GM12892 (cell line): Measurements from ENCODE around the gene CACNA2D3.

Experiments used
- POLR2A ChIP-seq: IDR thresholded peaks from 2 replicates; pipeline ENCODE4 v1.6.1; 2011; ENCODE audit warnings: low read depth, low read length, control low read depth
- POLR2AphosphoS5 ChIP-seq: IDR thresholded peaks from 2 replicates; pipeline ENCODE4 v1.6.1; 2011; ENCODE audit warnings: low read depth, low read length, control low read depth
- TAF1 ChIP-seq: IDR thresholded peaks from 2 replicates; pipeline ENCODE4 v1.6.1; 2011; ENCODE audit warnings: low read depth, mild to moderate bottlenecking, control low read depth, low read length, borderline replicate concordance

DNA sequence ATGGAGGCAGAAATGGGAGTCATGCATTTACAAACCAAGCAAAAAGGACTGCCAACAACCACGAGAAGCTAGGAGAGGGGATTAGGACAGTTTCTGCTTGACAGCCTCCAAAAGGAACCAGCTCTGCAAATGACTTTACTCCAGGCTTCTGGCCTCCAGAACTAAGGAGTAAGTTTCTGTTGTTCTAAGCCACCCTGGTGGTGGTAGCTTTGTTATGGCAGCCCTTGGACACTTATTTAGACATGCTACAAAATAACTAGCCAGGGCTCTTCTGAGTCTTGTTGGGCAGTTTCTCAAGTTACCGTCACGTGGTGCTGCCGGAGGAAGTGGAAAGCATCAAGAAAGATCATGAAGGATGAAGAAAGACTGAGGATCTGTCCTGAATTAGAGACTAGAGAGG lies 419.0 kb downstream of the CACNA2D3 start:
- TF ChIP-seq TAF1 (no peak), POLR2AphosphoS5 (no peak), POLR2A (no peak)
